Keratinocyte (primary cell): ENCODE measurements around the gene TRIB2.

Experiments
- CTCF ChIP-seq, 3 experiments: IDR thresholded peaks in 1 of 3; conservative IDR thresholded peaks in 1 of 3; optimal IDR thresholded peaks in 1 of 3; 2 replicates in 2 of 3; 3 replicates in 1 of 3; pipeline versions ENCODE3 to v1.5.1; 2011; ENCODE audit warnings: low read length in 3 of 3, mild to moderate bottlenecking in 3 of 3, moderate library complexity in 2 of 3, control low read depth in 1 of 3, inconsistent platforms in 1 of 3; ENCODE audit not compliant: insufficient read depth in 2 of 3; ENCODE audit errors: extremely low read depth in 1 of 3
- EZH2 ChIP-seq: IDR thresholded peaks from one replicate; pipeline ENCODE4 v1.6.1; 2012; ENCODE audit warnings: inconsistent platforms, mild to moderate bottlenecking, low read length, moderate library complexity

GRCh38 chr2:12688893-12689292 is 27.8 kb upstream of the TRIB2 start:
- no peak for TF ChIP-seq EZH2
- TF ChIP-seq CTCF (optimal IDR thresholded peaks at IDR 0.05 in 1 of 3, IDR thresholded peaks at IDR 0.05 in 1 of 3, conservative IDR thresholded peaks at IDR 0.05 in 1 of 3; ENCODE audit: extremely low read depth in 1 of 3, insufficient read depth in 2 of 3, low read length in 3 of 3), result no peak
